GM10847 (cell line): ENCODE results near the gene STX4.

ENCODE experiments used
- POLR2A ChIP-seq: IDR thresholded peaks from 2 replicates; pipeline ENCODE4 v1.6.1; 2011; ENCODE audit not compliant: insufficient read length; ENCODE audit errors: extremely low read depth

The STX4 gene

GRCh38 chr16:31032736-31033708 lies at the start of gene STX4:
STX4 (plus strand) TSS chr16:31033558; CDS start chr16:31033806, 248 bp downstream.
- TF ChIP-seq POLR2A: no peak

- TF ChIP-seq POLR2A: no peak
Observed at GRCh38 chr16:30983898-30984610, 49.3 kb upstream of the STX4 start.

GRCh38 chr16:30984669-30985400 lies 48.5 kb upstream of the STX4 start, which contains the start of gene HSD3B7:
HSD3B7 (plus strand) TSS chr16:30985207; CDS start chr16:30985659, 452 bp downstream.
- no peak for TF ChIP-seq POLR2A

GRCh38 chr16:30985401-30986128 lies 47.8 kb upstream of the STX4 start:
- no peak for TF ChIP-seq POLR2A

- TF ChIP-seq POLR2A: no peak
Observed at GRCh38 chr16:30986129-30986991, 47.0 kb upstream of the STX4 start.

- no peak for TF ChIP-seq POLR2A
Observed at GRCh38 chr16:30987581-30988190, 45.7 kb upstream of the STX4 start.

GRCh38 chr16:30989469-30990047 lies 43.8 kb upstream of the STX4 start:
- no peak for TF ChIP-seq POLR2A

GRCh38 chr16:30990105-30990504 lies 43.3 kb upstream of the STX4 start:
- TF ChIP-seq POLR2A: no peak

GRCh38 chr16:30991052-30991451 lies 42.3 kb upstream of the STX4 start:
- no peak for TF ChIP-seq POLR2A

- TF ChIP-seq POLR2A: no peak
Observed at GRCh38 chr16:30992276-30992780, 41.0 kb upstream of the STX4 start.

GRCh38 chr16:30992931-30993816 lies 40.2 kb upstream of the STX4 start:
- no peak for TF ChIP-seq POLR2A

- no peak for TF ChIP-seq POLR2A
Observed at GRCh38 chr16:30995927-30996323, 37.4 kb upstream of the STX4 start.
